Measurements from ENCODE around the gene MCRIP1.

- TF ChIP-seq CTCF (IDR thresholded peaks at IDR 0.05), result no peak
- TF ChIP-seq EP300 (IDR thresholded peaks at IDR 0.05), result no peak
- no peak for TF ChIP-seq POLR2AphosphoS5 (IDR thresholded peaks at IDR 0.05)
- no peak for TF ChIP-seq POLR2A (IDR thresholded peaks at IDR 0.05)
These were observed 25.3 kb upstream of the MCRIP1 start for GRCh38 chr17:81858170-81858966.
